Lower lobe of right lung (tissue), 2 donors: ENCODE measurements around the gene SCYGR1. TPM values are rescaled to one million over a fixed set of nuclear protein-coding genes. Genes with fewer than 3 reads are reported as not detected.
"Not testable (repeated sequence)": the region's sequence is repeated elsewhere in the genome, so short reads cannot be mapped to it uniquely, and the experiment has no call there.

Experiments used
- ATAC-seq, 2 donors: fragments of 200-7000 bp; cut with Tn5 transposase; one replicate each; pipeline ENCODE4 v1.9.1; 2020 to 2022; ENCODE audit warnings: mild to moderate bottlenecking in 2 of 2, moderate library complexity in 2 of 2
- DNase-seq: peaks from one replicate; pipeline ENCODE4 v3.0.0-alpha.2; 2020
- H3K27ac ChIP-seq: fragments of 200-600 bp; one replicate; pipeline ENCODE4 v1.8.0; 2022
- H3K27me3 ChIP-seq: fragments of 200-600 bp; one replicate; pipeline ENCODE4 v1.8.0; 2022; ENCODE audit warnings: low read depth
- H3K36me3 ChIP-seq: fragments of 200-600 bp; one replicate; pipeline ENCODE4 v1.8.0; 2022; ENCODE audit warnings: mild to moderate bottlenecking
- H3K4me1 ChIP-seq: fragments of 200-600 bp; one replicate; pipeline ENCODE4 v1.8.0; 2022
- H3K4me3 ChIP-seq: fragments of 200-600 bp; one replicate; pipeline ENCODE4 v1.8.0; 2022; ENCODE audit warnings: mild to moderate bottlenecking
- H3K9me3 ChIP-seq: fragments of 200-600 bp; one replicate; pipeline ENCODE4 v1.8.0; 2022
- intact Hi-C: fragments of 100-400 bp; cut with DNase I; formaldehyde crosslinking; loops from one replicate; pipeline ENCODE4 v1.11.0; 2022
- long read RNA-seq: library from polyadenylated mRNA; unstranded; transcript quantifications from one replicate; pipeline ENCODE4 v2.0.0, GENCODE V29; 2021
- total RNA-seq: library from RNA; stranded (reverse); fragmentation: NEBNext Ultra II Directional; extraction: Animal tissue kit (Norgen Biotek cat#: 25700); gene quantifications from one replicate; pipeline ENCODE4 v1.2.1, GENCODE V29; 2021
- TF ChIP-seq, protein P1 (sequence below): fragments of 200-600 bp; IDR thresholded peaks from one replicate; pipeline ENCODE4 v1.8.0; 2022; ENCODE audit warnings: antibody characterized with exemption, mild to moderate bottlenecking
- donor health status: DM: no; HTN: yes; CAD: no; lungs with severe emphysema.

SCYGR1 gene
- not detected for total RNA-seq
- long read RNA-seq = 0 reads

DNA sequence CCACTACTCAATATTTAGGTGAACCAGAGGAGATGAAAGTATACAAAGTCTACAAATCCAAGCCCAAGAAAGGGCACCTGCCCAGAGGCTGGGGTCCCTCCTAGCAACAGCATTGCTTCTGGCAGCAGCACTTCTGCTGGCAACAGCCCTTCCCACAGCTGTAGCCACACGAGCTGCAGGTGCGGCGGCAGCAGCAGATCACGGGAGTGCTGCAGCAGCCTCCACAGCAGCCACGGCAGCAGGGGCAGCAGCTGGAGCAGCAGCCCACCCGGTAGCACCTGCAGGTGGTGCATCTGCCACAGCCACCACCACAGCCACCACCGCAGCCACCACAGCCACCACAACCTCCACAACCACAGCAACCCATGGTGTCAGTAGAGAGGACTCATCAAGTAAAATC, at the start of gene SCYGR1:
TSS of gene SCYGR1 (minus strand) at position 367 of the 400 bp plus-strand sequence. CDS start at position 367, 0 bp downstream.
- DNase-seq, H3K36me3 ChIP-seq, ATAC-seq, H3K27me3 ChIP-seq, H3K9me3 ChIP-seq, H3K27ac ChIP-seq, H3K4me1 ChIP-seq, intact Hi-C loops, H3K4me3 ChIP-seq: not testable (repeated sequence)

DNA sequence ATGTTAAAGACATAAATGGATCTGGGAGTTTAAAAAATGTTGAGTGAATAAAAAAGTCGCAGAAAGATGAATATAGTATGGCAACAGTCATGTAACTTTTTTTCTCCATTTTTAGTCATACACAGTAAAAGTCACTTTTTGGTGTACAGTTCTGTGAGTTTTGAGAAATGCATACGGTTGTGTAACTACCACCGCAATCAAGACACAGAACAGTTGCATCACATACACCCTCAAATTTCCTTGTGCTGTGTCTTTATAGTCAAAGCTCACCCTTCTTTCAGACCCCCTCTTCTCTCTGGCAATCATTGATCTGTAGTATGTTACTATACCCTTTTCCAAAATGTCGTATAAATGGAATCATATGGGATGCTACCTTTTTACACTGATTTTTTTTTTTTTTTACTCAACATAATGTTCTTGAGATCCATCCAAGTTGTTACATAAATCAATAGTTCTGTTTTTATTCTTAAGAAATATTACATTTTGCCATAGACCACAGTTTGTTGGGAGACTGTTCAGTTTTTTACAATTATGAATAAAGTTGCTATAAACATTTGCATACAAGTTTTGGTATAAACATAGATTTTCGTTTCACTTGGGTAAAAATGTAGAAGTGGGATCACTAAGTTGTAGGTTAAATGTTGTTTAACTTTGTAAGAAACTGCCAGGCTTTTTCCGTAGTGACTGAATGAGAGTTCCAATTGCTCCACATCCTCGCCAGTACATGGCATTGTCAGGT, 48.9 kb upstream of the SCYGR1 start:
- intact Hi-C loops = no loop called here
- no peak for DNase-seq
- Histone ChIP-seq H3K4me3 (no peak overlapping the region), H3K36me3 (no peaks in the 10 kb centered on the region), H3K27me3 (no peaks in the 10 kb centered on the region), H3K9me3 (peaks cover 14% of the 10 kb centered on the region), H3K4me1 (no peaks in the 10 kb centered on the region), H3K27ac (peak overlapping the region; percentile 41)
- TF ChIP-seq, protein P1, sequence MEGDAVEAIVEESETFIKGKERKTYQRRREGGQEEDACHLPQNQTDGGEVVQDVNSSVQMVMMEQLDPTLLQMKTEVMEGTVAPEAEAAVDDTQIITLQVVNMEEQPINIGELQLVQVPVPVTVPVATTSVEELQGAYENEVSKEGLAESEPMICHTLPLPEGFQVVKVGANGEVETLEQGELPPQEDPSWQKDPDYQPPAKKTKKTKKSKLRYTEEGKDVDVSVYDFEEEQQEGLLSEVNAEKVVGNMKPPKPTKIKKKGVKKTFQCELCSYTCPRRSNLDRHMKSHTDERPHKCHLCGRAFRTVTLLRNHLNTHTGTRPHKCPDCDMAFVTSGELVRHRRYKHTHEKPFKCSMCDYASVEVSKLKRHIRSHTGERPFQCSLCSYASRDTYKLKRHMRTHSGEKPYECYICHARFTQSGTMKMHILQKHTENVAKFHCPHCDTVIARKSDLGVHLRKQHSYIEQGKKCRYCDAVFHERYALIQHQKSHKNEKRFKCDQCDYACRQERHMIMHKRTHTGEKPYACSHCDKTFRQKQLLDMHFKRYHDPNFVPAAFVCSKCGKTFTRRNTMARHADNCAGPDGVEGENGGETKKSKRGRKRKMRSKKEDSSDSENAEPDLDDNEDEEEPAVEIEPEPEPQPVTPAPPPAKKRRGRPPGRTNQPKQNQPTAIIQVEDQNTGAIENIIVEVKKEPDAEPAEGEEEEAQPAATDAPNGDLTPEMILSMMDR = no peak
- peak; percentile 46 to 56 for ATAC-seq

GRCh38 chr2:227433171-227433570, 45.4 kb upstream of the SCYGR1 start:
- DNase-seq (no peak), ATAC-seq (no peak)
- intact Hi-C loops = no loop called here
- H3K4me1 ChIP-seq = no peaks in the 10 kb centered on the region
- TF ChIP-seq, protein P1 = no peak
- no peaks in the 10 kb centered on the region for H3K36me3 ChIP-seq
- no peak overlapping the region for H3K27ac ChIP-seq
- no peak overlapping the region for H3K4me3 ChIP-seq
- H3K27me3 ChIP-seq = no peaks in the 10 kb centered on the region
- H3K9me3 ChIP-seq = peaks cover 14% of the 10 kb centered on the region

DNA sequence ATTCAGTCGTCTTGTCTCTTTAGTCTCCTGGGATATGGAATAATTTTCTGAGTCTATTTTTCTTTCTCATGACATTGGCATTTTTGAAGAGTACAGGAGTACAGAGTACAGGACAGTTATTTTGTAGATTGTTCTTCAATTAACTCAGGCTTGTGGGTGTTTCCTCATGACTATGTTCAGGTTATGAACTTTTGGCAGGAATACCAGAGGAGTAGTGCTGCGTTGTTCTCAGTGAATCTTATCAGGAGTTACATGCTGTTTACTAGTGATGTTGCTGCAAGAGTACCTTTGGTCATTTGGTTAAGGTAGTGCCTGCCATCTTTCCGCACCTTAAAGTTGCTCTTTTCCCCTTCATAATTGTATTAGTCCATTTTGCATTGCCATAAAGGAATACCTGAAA, 42.9 kb upstream of the SCYGR1 start:
- intact Hi-C loops = no loop called here
- no peaks in the 10 kb centered on the region for H3K36me3 ChIP-seq
- TF ChIP-seq, protein P1 = no peak
- H3K4me1 ChIP-seq = no peaks in the 10 kb centered on the region
- peaks cover 14% of the 10 kb centered on the region for H3K9me3 ChIP-seq
- no peak overlapping the region for H3K4me3 ChIP-seq
- no peak overlapping the region for H3K27ac ChIP-seq
- ATAC-seq (no peak), DNase-seq (no peak)
- no peaks in the 10 kb centered on the region for H3K27me3 ChIP-seq

GRCh38 chr2:227428731-227429285, 41.1 kb upstream of the SCYGR1 start:
- Histone ChIP-seq H3K4me1 (no peaks in the 10 kb centered on the region), H3K36me3 (no peaks in the 10 kb centered on the region), H3K4me3 (no peak overlapping the region), H3K9me3 (peaks cover 14% of the 10 kb centered on the region), H3K27me3 (no peaks in the 10 kb centered on the region), H3K27ac (no peak overlapping the region)
- TF ChIP-seq, protein P1 = no peak
- ATAC-seq (peak; percentile 51 to 66), DNase-seq (no peak)
- intact Hi-C loops = no loop called here
